ENCODE data around the gene NAA40. TPM values are rescaled to one million over a fixed set of nuclear protein-coding genes. Genes with fewer than 3 reads are reported as not detected.

Gene NAA40
- total RNA-seq, 1 experiment from 2014 or later: 44.4 TPM

- no peak overlapping the region for H3K4me2 ChIP-seq (ENCODE audit: insufficient read depth, insufficient read length, low read length)
- no peak overlapping the region for H3K14ac ChIP-seq (ENCODE audit: insufficient read depth, low read length)
- Mint-ChIP-seq H3K36me3 (ENCODE audit: insufficient read depth in 1 of 3, low read depth in 3 of 3) (peaks cover 2 to 17% (median 9%) of the 10 kb centered on the region in 3 experiments; a peak in 6 of 7 replicates), H3K27ac (peak overlapping the region in 1 of 3 experiments; percentile 7; a peak in 2 of 7 replicates), H3K4me1 (peaks cover 29 to 47% of the 10 kb centered on the region in 2 experiments), H3K9me3 (no peaks in the 10 kb centered on the region), H3K27me3 (ENCODE audit: low read depth) (no peaks in the 10 kb centered on the region; the same call in 1 of the 2 replicates), H3K4me3 (no peak overlapping the region)
- H3K23me2 ChIP-seq (ENCODE audit: insufficient read length, low read depth, low read length, poor library complexity, severe bottlenecking): no peaks in the 10 kb centered on the region
- no peak overlapping the region for H3T11ph ChIP-seq (ENCODE audit: low read length)
- H2BK5ac ChIP-seq (ENCODE audit: insufficient read length, low read length): no peak overlapping the region
- no CpG with 5 or more reads among the region's 7 CpGs for WGBS (ENCODE audit: extremely low coverage, insufficient read length, low lambda C conversion rate)
- H3K79me2 ChIP-seq (ENCODE audit: insufficient read depth, low read length): peaks cover 9% of the 10 kb centered on the region; the same call in 1 of the 2 replicates
- H2BK15ac ChIP-seq (ENCODE audit: low read depth, low read length): no peak overlapping the region
- H2BK120ac ChIP-seq (ENCODE audit: low read depth, low read length, poor library complexity, severe bottlenecking): no peak overlapping the region
- H3K4ac ChIP-seq (ENCODE audit: low read depth, low read length): no peak overlapping the region
- no peak overlapping the region for H2BK20ac ChIP-seq (ENCODE audit: low read depth, low read length, poor library complexity, severe bottlenecking)
- H3K9ac ChIP-seq (ENCODE audit: extremely low read depth, insufficient read length, low read length): no peak overlapping the region
- H3K79me1 ChIP-seq (ENCODE audit: insufficient read depth, low read depth, low read length, poor library complexity, severe bottlenecking): peaks cover 3% of the 10 kb centered on the region
- H3K27ac ChIP-seq (ENCODE audit: insufficient read length, low read depth, low read length): no peak overlapping the region
- no peak overlapping the region for H2BK12ac ChIP-seq (ENCODE audit: insufficient read length, low read depth, low read length)
- no peak overlapping the region for H3K18ac ChIP-seq (ENCODE audit: insufficient read length, low read depth, low read length)
- DNase-seq: no peak
- H3K9me3 ChIP-seq (ENCODE audit: control insufficient read depth, low read depth, low read length): no peaks in the 10 kb centered on the region
- H4K91ac ChIP-seq (ENCODE audit: insufficient read length, low read depth, low read length): no peak overlapping the region
- peaks cover 10% of the 10 kb centered on the region; the same call in 1 of the 2 replicates for H3K4me1 ChIP-seq (ENCODE audit: insufficient read depth, low read length)
- no peak overlapping the region for H2AK5ac ChIP-seq (ENCODE audit: insufficient read length, low read length)
- no peaks in the 10 kb centered on the region for H3K27me3 ChIP-seq (ENCODE audit: insufficient read depth, low read length)
- no peak overlapping the region for H3K56ac ChIP-seq (ENCODE audit: insufficient read length, low read depth, low read length)
- H4K8ac ChIP-seq (replicated peaks; ENCODE audit: insufficient read length, low read depth, low read length): no peak overlapping the region
- H2AFZ ChIP-seq (ENCODE audit: low read length): no peak overlapping the region
- no peak for TF ChIP-seq CTCF (conservative IDR thresholded peaks at IDR 0.05)
- H4K20me1 ChIP-seq (ENCODE audit: control insufficient read depth, insufficient read depth, insufficient read length): no peaks in the 10 kb centered on the region
- H4K5ac ChIP-seq (ENCODE audit: insufficient read length, low read depth, low read length): no peak overlapping the region
- H3K23ac ChIP-seq (ENCODE audit: insufficient read length, low read depth, low read length): no peak overlapping the region
Observed at GRCh38 chr11:63890368-63890767, 48.4 kb upstream of the NAA40 start.

Measured in H9 (cell line).